ENCODE measurements around the gene PIK3R6.

Gene PIK3R6

GRCh38 chr17:8868529-8868951 is 1.1 kb upstream of the PIK3R6 start:
- H3K4me3 ChIP-seq (replicated peaks; ENCODE audit: low read depth, low read length): no peak overlapping the region
- TF ChIP-seq CTCF (IDR thresholded peaks at IDR 0.05; ENCODE audit: low read depth, low read length, missing control alignments): no peak
- no peak for DNase-seq (ENCODE audit: extremely low read depth, low read depth)

GRCh38 chr17:8868092-8868491 is 618 bp upstream of the PIK3R6 start:
- H3K4me3 ChIP-seq (replicated peaks; ENCODE audit: low read depth, low read length): no peak overlapping the region
- DNase-seq (ENCODE audit: extremely low read depth, low read depth): no peak
- TF ChIP-seq CTCF (IDR thresholded peaks at IDR 0.05; ENCODE audit: low read depth, low read length, missing control alignments): no peak

- no peak overlapping the region for H3K4me3 ChIP-seq (replicated peaks; ENCODE audit: low read depth, low read length)
- no peak for TF ChIP-seq CTCF (IDR thresholded peaks at IDR 0.05; ENCODE audit: low read depth, low read length, missing control alignments)
Observed at GRCh38 chr17:8865811-8866210, 1.7 kb downstream of the PIK3R6 start.

DNA sequence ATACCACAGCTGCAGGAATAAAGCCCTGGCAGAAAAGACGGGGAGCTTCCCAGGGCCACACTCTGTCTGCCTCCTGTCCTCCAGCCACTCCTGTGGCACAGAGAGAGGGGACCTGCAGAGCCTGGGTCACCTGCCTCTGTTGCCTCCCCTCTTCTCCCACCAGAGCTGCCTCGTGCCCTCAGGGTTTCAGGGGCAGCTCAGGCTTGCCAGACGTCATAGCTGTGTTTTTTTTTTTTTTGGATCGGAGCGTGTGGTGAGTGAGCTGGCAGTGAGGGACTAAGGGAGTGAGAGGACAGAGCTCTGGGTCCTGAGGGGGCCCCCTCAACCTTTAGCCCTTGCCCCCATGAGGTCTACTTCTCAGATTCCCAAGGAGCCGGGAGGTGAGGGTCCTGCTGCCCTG is 2.1 kb downstream of the PIK3R6 start:
- H3K4me3 ChIP-seq (replicated peaks; ENCODE audit: low read depth, low read length): no peak overlapping the region
- TF ChIP-seq CTCF (IDR thresholded peaks at IDR 0.05; ENCODE audit: low read depth, low read length, missing control alignments): no peak
- no peak for DNase-seq (ENCODE audit: extremely low read depth, low read depth)

More at GRCh38 chr17:8865811-8866210, 1.7 kb downstream of the PIK3R6 start:
- no peak for DNase-seq (ENCODE audit: extremely low read depth, low read depth)

DNA sequence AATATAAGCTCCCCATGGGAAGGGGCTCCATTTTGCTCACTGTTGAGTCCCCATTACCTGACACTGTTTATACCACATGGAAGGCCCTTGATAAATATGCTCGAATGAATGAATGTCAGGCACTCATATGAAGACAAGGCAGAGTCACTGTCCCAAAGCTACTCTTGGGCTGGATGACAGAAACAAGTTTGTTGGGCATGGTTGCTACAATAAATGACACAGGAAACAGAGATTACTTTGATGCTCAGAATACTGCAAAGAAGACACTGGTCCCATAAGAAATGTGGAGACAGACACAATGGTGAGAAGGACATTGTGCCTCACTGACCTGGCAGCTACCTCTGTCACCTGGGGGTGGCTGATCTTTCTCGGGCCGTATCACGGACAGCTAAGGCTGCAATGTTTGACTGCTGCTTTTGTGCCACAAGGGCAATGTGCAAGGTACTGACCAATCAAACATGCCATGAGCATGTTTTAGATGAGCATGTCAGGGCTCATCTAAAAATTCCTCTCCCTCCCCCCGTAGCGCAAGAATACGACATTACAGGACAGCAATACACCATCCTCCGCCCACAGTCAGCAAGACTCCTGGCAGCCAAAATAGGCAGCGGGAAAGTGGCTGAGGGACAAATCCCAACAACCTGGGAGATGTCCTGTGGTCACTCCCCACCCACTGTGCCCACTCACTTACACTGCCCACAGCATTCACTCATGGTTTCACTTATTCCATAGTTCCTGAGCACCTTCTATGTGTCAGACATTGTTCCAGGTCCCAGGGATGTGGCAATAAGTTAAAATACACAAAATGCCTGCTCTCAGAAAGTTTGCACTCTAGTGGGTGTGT is 5.0 kb downstream of the PIK3R6 start:
- no peak overlapping the region for H3K4me3 ChIP-seq (replicated peaks; ENCODE audit: low read depth, low read length)
- no peak for TF ChIP-seq CTCF (IDR thresholded peaks at IDR 0.05; ENCODE audit: low read depth, low read length, missing control alignments)
- no peak for DNase-seq (ENCODE audit: extremely low read depth, low read depth)

DNA sequence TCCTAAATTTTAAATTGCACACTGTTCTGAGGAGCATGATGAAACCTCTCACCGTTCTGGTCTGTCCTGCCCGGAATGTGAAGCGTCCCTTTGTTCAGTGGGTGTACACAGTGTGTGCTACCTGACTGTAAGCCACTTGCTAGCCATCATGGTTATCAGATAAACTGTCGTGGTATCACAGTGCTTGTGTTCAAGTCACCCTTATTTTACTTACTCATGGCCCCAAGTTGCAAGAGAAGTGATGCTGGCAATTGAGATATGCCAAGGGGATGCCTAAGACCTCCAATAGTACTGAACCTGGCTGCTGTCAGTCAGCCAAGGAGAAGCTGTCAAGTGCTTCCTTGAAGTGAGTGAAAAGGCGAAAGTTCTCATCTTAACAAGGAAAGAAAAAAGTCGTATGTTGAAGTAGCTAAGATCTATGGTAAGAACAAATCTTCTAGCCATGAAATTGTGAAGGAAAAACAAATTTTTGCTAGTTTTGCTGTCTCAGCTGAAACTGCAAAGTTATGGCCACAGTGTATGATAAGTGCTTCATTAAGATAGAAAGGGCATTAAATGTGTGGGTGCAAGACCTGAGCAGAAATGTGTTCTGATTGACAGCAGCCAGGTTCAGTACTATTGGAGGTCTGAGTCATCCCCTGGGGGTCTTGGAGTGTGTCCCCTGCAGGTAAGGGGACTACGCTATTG is 5.8 kb downstream of the PIK3R6 start:
- DNase-seq (ENCODE audit: extremely low read depth, low read depth): no peak
- no peak overlapping the region for H3K4me3 ChIP-seq (replicated peaks; ENCODE audit: low read depth, low read length)
- no peak for TF ChIP-seq CTCF (IDR thresholded peaks at IDR 0.05; ENCODE audit: low read depth, low read length, missing control alignments)

Data from HFF-Myc (cell line).